NCI-H446 treated with DMSO at 0.1 percent for 48 hours (cell line): ENCODE measurements around the gene CD93.

Experiments
- DNase-seq: peaks from one replicate; lab custom pipeline; 2025; lab: John Stamatoyannopoulos, UW

Gene CD93

DNA sequence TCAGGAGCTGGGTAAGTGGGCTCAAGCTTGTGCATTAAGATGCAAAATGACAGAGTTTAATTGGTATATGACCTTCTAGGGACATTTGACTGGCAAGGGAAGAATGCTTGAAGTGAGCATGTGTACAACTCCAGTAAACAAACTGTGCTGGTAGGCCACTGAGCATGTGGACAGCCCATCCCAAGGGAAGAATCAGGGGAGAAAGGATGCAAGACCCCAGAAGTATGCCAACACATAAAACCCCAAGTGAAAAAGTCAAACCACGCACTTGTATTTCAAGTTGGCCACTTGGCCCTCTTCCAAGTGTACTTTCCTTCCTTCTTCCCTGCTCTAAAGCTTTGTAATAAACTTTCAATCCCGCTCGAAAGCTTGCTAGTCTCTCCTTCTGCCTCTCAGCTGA, 26.3 kb downstream of the CD93 start:
- DNase-seq, result no peak

DNA sequence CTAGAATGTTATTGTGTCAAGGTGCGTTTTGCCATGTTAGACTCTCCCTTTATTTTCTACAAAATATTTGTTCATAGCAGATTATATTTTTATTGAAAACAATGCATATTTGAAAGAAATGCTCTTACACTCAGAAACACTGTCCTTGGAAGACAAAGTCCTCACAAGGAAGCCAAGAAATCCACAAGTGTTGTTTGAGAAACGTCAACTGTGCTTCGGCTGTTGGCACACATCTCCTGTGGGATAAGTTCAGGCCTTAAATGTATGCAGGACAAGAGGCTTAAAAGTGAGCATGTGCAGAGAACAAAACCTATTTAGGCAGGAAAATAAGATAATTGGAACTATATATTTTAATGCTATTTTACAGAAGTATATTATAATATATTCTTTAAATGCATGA, 27.1 kb downstream of the CD93 start:
- no peak for DNase-seq

DNA sequence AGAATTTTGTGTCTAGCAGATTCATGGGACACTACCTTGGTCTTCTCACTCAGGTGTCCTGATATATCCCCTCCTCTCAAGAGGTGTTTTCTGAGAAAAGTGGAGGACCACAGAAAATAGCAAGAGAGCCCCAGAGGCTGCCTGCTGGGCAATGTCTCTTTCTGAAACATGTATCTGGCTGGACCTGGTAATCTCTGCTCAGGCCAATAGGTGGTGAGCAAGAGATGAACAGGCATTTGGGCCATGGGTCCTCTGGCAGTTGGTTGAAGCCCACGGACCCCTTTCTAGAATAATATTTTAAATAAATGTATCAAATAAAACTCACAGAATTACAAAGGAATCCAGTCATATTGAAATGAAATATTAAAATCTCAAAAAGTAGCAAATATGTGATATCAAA, 27.9 kb downstream of the CD93 start:
- DNase-seq, result no peak

DNA sequence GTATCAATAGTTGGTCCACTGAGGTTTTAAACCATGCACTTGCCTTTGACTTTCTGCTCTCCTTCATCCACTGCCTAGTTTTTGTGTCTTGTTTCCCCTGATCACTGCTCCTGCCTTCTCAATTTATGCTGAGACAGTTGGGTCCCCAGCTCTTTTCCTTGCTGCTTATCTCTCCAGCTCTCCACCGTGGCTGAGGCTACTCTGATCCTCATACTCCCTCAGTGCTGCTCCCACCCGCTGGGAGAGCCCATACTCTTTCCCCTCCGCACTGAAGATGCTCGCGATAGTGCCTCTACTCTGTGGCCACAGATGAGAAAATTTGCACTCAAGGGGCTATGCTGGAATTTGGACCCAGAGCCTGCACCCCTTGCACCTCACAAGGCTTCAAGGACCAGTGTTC, 33.2 kb downstream of the CD93 start:
- no peak for DNase-seq

DNA sequence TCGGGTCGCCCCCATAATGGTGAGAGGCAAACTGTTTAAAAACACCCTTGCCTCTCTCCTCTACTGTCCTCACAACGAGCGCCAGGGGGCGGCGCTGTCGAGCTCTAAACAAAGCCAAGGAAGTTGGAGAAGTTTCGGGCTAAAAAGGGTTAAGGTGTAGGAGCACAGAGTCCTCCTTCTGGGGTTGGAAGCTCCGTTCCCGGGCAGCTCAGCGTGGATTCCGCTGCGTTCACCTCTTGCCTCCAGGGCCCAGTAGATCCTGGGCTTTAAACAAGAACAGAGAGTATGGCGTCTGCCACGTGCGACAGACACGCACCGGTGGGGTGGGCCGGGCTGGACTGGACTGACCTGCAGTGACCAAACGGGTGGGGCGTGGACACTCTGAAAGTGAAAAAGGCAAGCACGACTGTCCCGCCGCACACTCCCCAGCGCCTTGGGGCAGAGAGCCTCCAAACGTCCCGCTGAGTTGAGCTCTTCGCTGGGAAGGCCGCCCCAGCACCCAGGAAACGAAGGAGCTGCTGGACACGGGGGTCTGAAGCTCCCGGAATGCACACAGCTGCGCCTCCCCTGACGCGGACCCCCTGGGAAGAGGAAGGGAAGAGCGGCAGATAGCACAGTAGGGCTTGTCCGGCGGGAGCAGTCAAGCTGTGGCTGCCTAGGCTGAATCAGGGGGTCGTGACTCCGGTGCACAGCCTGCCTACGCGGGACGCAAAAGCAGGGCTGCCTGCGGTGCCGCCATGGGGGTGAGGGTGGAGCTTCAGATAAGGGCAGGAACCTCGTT, 35.1 kb downstream of the CD93 start:
- DNase-seq, result no peak

DNA sequence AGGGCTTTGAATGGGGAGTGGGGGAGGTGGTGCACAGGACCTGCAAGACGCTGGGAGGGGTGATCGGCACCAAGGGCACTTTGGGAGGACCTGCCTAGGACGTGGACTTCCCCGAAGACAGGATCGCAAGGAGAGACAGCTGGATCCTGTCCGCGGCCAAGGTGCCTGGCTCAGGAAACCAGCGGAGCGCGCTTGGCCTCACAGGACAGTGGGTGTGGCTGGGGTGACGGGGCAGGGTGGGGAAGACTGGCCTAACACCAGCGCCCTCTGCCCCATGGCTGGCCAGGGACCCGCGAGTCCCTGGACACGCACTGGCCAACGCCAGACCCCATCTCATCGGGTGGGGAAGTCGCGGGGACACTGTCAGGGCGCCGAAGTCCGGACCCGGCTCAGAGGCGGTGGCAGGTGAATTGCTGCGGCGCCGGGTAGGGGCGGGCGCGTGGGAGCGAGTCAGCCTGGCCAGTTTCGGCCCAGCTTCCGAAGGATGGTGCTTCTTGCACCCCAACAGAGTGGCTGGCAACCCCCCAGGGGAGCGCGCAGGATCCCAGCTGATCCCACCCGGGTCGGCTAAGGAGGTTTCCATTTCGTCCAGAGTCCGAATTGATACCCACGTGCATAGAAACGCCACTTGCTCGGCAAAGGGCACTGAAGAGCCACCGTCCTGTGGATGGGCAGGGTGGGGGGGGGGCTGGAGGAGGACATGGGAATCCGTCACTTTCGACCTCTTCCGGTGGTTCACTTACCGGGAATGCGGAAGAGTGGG, 35.9 kb downstream of the CD93 start:
- no peak for DNase-seq

DNA sequence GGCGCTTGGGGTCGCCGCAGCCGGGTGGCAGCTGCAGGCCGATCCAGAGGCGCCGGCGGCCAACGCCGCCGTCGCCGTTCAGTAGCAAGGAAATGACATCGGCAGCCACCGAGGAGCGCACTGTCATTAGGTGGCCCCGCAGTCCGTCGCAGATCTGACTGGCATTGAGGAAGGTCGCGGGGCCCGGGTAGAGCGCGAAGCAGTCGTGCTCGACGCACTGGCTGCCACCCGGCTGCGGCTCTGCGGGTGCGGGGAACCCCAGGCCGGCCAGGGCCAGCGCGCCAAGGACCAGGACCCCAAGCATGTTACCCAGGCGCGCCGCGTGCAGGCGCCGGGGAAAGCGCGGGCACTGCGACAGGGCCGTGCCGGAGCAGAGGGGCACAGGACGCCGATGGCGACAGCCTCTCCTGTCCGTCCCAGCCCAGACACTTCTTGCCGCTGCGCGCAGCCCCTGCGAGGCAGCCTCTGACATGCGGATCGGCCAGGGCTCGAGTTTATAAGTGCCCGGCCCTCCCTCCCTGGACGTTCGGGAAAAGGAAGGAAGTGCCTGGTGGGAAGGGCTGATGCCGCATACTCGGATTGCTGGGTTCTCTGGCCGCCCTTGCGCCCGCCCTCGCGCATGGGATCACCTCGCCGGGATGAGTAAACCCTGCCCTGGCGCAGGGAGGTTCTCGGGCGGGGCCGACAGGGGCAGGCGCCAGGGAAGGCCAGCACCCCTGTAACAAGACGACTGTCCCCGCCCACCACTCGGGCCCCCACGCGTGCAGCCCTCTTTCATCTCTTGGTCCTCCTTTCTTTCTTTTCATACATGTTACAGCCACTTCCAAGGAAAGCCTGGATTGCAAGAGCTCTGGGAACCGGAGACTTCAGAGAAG, 36.7 kb downstream of the CD93 start, which contains the start of gene THBD:
TSS of gene THBD (minus strand) at position 472 of the 875 bp plus-strand sequence. CDS start at position 304, 168 bp downstream.
- DNase-seq, result no peak

DNA sequence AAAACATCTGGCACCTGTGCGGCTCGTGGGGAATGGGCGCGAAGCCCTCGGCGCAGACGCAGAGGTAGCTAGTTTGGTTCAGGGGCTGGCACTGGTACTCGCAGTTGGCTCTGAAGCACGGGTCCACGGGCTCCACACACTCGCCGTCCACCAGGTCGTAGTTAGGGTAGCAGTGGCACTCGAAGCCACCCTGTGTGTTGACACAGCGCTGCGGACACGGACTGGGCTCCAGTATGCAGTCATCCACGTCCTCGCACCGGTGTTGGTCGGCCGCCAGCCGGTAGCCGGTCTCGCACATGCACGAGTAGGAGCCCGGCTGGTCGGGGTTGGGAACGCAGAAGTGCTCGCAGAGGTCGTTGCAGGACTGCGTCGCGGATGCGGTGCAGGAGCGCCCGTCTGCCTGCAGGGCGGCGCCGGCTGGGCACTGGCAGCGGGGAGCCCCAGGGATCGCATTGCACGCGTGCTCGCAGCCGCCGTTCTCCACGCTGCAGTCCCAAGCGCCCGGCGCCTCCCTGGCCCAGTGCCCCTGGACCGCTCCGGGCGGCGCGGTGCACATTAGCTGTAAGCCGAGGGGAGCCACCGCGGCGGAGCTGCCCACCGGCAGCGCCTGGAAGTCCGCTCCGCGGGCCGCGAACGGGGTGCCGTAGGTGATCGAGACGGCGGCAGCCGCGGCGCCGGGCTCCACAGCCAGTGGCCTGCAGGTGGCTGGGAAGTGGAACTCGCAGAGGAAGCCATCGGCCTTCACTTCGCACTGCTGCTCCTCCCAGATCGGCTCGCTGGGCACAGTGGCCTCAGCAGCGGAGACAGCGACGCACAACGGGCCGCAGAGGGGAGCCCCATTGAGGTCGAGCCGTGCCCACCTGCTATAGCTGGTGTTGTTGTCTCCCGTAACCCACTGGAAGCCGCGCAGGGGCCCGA, 37.6 kb downstream of the CD93 start:
- DNase-seq, result no peak

DNA sequence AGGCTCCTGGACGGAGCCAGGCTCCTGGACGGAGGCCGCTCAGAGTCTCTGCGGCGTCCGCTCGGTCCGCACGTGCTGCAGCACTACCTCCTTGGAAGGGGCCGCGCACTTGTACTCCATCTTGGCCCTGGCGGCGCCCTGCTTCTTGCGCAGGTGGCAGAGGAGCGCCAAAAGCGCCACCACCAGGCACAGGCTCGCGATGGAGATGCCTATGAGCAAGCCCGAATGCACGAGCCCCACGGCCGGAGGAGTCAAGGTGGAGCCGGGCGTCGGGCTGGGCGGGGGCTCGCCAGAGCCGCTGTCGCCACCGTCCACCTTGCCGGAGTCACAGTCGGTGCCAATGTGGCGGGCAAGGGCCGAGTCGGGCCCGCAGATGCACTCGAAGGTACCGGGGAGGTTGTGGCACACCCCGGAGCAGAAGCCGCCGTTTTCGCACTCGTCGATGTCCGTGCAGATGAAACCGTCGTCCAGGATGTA, 38.3 kb downstream of the CD93 start:
- no peak for DNase-seq

DNA sequence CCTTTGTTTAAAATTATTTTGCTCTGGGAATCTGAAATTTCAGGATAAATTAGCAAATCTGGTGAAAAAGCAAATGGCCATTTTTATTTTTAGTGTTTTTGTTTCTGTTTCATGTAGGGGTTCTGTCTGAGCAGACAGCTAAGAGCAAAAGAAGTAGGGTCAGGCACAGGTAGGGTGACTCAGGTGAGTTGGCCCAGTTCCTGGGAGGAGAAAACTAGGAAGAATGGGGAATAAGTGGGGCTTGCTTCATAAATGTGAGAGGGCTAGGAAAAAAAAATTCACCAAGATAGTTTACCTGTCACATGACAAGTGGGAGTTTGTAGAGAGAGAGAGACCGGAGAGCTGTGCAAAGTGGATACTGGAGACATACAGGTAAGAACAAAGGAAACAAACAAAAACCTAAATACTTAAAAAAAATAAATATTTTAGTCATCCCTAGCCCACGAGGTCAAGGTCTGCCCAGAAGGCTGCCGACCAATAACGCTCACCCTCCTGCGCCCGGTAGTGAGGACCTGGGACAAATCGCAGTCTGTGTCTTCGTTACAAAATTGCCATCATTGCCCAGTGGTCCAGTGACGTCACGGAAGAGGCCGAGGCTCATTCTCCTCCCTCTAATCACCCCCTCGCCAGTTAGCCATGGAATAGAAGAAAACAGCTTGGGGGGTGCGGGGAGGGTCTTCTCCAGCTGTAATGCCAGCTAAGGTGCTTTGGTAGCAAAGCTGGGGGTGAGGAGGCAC, 39.0 kb downstream of the CD93 start:
- DNase-seq, result no peak

DNA sequence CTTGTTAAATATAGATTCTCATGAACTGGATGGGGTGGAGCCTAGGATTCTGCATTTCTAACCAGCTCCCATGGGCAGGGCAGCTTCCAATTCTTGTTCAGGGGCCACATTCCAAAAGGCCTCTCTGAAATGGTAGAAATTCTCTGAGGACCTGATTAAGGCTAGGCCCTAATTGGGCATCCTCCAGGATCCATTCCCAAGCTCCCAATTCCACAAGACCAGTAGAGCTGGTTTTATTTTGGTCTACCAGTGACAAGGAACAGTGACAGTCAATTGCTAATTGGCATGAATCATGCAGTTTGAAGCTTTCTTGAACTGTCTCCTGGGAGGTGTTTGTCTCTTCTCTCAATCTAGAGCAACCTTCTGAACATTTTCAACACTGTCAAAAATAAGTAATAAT, 39.7 kb downstream of the CD93 start:
- no peak for DNase-seq

DNA sequence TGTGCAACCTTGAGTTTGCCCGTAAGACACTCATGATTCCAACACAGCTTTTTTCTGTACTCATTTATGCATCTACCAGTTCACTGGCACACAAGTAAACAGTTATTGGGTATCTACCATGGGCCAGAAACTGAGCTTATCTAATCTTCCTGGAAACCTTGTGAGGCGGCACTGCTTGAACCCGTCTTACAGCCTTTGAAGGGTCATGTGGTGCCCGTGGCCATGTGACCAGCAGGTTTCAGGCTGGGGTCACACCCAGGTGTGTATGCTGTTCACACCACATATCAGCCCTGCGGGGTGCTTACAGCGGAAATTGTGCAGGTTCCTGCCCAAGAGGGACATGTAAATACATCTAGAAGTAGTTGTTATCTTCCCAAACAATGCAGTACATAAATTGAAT, 42.7 kb downstream of the CD93 start:
- DNase-seq, result no peak

DNA sequence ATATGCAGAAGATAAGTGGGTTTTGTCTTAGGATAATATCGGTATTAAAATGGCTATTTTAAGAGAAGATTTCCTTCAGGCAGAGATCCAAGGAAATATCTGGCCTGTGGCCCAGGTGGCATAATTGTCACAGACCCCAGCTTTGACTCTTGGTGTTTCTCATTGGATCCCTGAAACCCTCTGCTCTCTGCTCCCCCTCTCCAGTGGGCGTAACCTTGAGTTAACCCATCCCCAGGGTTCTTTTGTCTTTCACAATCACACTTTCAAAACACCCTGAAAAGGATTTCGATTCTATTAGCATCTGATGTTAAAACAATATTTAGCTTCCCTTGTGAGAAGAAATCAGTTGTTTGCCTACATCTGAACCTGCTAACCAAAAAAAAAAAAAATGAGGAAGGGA, 43.9 kb downstream of the CD93 start:
- no peak for DNase-seq

DNA sequence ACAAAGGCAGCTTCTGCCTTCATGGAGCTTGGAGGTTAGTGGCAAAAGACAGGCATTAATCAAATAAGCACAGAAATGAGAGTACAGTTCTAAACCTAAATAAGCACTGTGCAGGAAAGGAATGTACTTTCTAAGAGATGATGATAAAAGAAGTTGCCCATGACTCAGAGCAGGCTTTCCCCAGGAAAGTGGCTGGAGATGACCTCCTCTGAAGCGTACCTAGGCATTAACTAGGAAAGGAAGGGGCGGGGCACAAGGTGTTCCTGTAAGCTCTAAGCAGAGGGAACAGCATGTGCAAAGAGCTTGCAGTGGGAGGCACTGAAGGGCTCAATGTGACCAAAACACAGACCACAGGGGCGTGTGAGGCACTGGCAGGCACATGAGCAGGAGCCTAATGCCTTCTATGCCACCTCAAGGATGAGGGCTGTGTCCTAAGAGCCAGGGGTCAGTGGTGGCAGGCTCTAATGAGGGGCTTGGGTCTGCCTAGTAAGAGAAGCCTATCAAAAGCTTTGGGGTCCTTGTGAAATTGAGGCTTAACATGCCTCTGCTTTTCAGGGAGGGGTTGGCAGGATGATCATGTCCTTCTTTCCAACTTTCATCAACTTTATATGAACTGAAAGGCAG, 46.1 kb downstream of the CD93 start:
- no peak for DNase-seq

DNA sequence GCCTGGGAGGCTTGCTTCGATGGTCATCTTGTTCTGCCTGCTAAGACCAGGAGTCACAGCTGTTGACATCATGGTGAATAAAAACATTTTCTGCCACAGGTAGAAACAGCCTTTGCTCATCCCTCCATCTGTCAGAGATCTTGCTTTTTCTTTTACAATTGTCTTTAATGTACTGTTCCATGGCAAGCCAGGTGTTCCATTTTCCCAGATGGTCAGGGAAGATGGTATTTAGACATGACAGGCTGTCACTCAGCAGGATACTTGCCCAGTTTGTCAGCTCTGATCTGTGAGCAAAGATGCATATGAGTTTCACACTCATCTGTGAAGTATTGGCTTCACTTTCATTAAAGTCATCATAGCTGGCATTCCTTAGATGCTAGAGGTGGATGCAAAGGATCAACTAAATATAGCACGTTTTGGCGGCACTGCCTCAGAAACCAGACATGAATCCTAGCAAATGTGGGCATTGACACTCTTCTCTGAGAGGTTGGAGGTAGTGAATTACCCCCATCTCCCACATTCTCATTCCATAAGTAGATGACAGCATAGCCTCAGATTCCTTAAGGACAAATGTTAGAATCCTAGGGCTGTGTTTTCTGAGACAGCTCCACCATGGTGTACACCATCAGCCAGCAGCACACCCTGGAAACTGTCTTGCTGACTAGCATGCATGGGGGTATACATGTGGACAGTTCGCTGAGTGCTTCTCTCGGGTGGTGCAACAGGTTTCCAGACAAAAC, 46.8 kb downstream of the CD93 start:
- no peak for DNase-seq

DNA sequence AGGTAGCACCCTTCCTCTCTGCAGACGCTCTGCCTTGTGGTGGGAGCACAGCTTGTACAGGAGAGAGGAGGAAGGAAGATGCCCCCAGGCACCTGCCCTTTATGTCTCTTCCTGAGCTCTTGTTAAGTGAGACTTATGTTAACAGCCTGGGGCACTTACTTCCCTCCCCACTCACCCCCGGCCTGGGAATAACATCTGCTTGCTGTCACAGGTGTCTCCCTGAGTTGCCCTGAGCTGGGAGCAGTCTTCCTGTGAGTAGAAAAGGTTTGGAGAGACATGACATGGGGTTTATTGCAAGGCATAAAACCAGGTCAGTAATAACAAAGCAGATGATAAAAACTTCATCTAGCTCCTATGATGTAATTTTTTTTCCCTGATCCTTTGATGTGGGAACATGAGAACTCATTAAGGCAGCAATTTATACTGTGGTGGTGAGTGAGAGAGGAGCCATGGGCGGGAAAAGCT, 49.1 kb downstream of the CD93 start:
- DNase-seq, result no peak

DNA sequence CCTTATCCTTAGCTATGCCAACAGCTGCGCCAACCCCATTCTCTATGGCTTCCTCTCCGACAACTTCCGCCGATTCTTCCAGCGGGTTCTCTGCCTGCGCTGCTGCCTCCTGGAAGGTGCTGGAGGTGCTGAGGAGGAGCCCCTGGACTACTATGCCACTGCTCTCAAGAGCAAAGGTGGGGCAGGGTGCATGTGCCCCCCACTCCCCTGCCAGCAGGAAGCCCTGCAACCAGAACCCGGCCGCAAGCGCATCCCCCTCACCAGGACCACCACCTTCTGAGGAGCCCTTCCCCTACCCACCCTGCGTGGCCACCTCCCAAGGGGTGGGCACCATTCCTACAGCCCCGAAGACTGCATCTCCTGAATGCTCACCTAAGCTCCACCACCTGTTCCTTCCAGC, 49.8 kb downstream of the CD93 start:
- DNase-seq, result no peak

DNA sequence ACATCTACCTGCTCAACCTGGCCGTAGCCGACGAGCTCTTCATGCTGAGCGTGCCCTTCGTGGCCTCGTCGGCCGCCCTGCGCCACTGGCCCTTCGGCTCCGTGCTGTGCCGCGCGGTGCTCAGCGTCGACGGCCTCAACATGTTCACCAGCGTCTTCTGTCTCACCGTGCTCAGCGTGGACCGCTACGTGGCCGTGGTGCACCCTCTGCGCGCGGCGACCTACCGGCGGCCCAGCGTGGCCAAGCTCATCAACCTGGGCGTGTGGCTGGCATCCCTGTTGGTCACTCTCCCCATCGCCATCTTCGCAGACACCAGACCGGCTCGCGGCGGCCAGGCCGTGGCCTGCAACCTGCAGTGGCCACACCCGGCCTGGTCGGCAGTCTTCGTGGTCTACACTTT, 50.4 kb downstream of the CD93 start:
- DNase-seq, result no peak
